CD8-positive, alpha-beta memory T cell (primary cell): Measurements from ENCODE around the gene CDIP1. TPM values are rescaled to one million over a fixed set of nuclear protein-coding genes. Genes with fewer than 3 reads are reported as not detected.

Experiments used
- CTCF ChIA-PET: fragments of 350-600 bp; sonication (Branson Sonifier 250); formaldehyde crosslinking; loops from one replicate; lab custom pipeline; 2021; ENCODE audit warnings: antibody characterized with exemption; lab: Charles Lee
- POLR2A ChIA-PET: fragments of 350-600 bp; sonication (Branson Sonifier 250); formaldehyde crosslinking; loops from one replicate; lab custom pipeline; 2021; ENCODE audit warnings: antibody characterized with exemption; lab: Charles Lee
- DNase-seq, 5 donors: peaks; one replicate each; pipeline versions ENCODE4 v3.0.0 to v3.0.0-alpha.2; 2020 to 2022; ENCODE audit warnings: mixed read lengths in 1 of 5
- H3K27ac ChIP-seq: one replicate; pipeline ENCODE4 v1.7.0; 2013; ENCODE audit warnings: low read depth, mild to moderate bottlenecking, low read length, moderate library complexity
- H3K27me3 ChIP-seq: 2 replicates; pipeline ENCODE4 v1.7.0; 2013; ENCODE audit warnings: low read length, mild to moderate bottlenecking; ENCODE audit not compliant: insufficient read depth, poor library complexity, severe bottlenecking
- H3K36me3 ChIP-seq: 2 replicates; pipeline ENCODE4 v1.7.0; 2013; ENCODE audit warnings: mild to moderate bottlenecking, low read length, moderate library complexity; ENCODE audit not compliant: insufficient read depth
- H3K4me1 ChIP-seq: 2 replicates; pipeline ENCODE4 v1.7.0; 2013; ENCODE audit warnings: mild to moderate bottlenecking, low read length, moderate library complexity; ENCODE audit not compliant: insufficient read depth
- H3K4me3 ChIP-seq: 2 replicates; pipeline ENCODE4 v1.7.0; 2013; ENCODE audit warnings: mild to moderate bottlenecking, low read length
- H3K9me3 ChIP-seq: 2 replicates; pipeline ENCODE4 v1.7.0; 2013; ENCODE audit warnings: mild to moderate bottlenecking, low read length
- H3K27ac Mint-ChIP-seq, 8 donors: one replicate each; pipeline ENCODE4 v1.8.0; 2020 to 2021; ENCODE audit warnings: mixed read lengths in 8 of 8, mild to moderate bottlenecking in 6 of 8, inconsistent platforms in 3 of 8, moderate library complexity in 3 of 8
- H3K27me3 Mint-ChIP-seq, 2 donors: one replicate each; pipeline ENCODE4 v1.8.0; 2020 to 2021; ENCODE audit warnings: mixed read lengths in 2 of 2, mild to moderate bottlenecking in 1 of 2, moderate library complexity in 1 of 2
- H3K36me3 Mint-ChIP-seq, 3 donors: one replicate each; pipeline ENCODE4 v1.8.0; 2020 to 2021; ENCODE audit warnings: mixed read lengths in 3 of 3, inconsistent platforms in 1 of 3, mild to moderate bottlenecking in 1 of 3
- H3K4me1 Mint-ChIP-seq, 3 donors: one replicate each; pipeline ENCODE4 v1.8.0; 2020 to 2021; ENCODE audit warnings: mixed read lengths in 3 of 3, inconsistent platforms in 1 of 3, mild to moderate bottlenecking in 1 of 3
- H3K4me3 Mint-ChIP-seq, 7 donors: one replicate each; pipeline ENCODE4 v1.8.0; 2020 to 2021; ENCODE audit warnings: mixed read lengths in 7 of 7, mild to moderate bottlenecking in 6 of 7, moderate library complexity in 4 of 7, inconsistent platforms in 2 of 7
- H3K9me3 Mint-ChIP-seq, 5 donors: one replicate each; pipeline ENCODE4 v1.8.0; 2020 to 2022; ENCODE audit warnings: mixed read lengths in 5 of 5, mild to moderate bottlenecking in 3 of 5, moderate library complexity in 2 of 5, inconsistent platforms in 1 of 5
- polyA plus RNA-seq: library from polyadenylated mRNA; unstranded; fragments of 300-500 nt; fragmentation: Illumina TruSeq; gene quantifications from one replicate; pipeline ENCODE4 v1.2.3, GENCODE V29; 2021
- total RNA-seq, 2 experiments: library from RNA; stranded (reverse); gene quantifications; one replicate each; pipeline ENCODE4 v1.2.3, GENCODE V29; 2021

CDIP1 gene
- total and polyA plus RNA-seq, 3 experiments from 2014 or later = 21.8 to 32.1 (median 28.4) TPM

DNA sequence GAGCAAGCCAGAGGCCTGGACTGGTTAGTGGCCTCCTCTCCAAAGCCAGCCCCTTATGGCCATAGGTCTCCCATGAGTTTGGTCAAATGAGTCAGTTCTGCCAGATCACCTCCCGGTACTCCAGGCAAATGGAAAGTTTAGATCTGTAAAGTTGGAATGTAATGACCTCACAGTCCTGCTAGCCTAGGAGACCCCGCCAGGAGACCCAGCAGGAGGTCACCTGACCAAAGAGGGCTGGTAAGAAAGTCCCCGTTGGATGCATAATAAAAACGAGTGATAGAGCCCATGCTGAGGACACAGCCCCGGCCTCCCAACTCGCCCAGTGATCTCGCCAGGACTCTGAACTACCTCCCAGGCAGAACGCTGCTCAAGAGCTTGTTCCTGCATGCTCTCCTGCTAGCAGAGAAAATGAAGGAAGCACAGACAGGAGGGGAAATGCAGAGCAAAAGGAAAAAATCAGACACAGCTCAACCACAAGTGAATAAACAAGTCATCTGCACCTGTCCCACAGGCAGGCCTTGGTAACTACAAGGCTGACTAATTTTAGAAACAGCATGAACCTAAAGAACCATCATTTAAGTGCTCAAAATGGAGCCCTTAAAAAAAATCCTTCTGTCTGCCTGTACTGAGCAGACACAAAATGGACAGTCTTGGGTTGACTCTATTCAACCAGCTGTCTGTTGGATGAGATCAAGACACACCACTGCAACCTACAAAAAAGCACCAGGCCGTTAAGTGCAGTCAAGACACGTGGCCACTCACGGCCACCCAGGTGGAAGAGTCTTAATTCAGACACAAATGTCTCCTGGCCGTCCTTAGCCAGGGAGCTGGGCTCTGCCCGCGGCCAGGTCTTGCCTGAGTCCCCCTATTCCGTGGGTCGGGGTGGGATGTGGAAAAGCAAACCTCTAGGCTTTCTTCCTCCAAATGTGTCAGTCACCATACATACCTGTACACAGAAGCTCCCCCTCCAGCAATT is 9.2 kb downstream of the CDIP1 start:
- Mint-ChIP-seq H3K4me3 (peak overlapping the region in 6 of 7 donors; percentile 6 to 81 (median 34)), H3K36me3 (peaks cover 0 to 15% (median 8%) of the 10 kb centered on the region in 3 donors), H3K4me1 (peaks cover 22 to 51% (median 31%) of the 10 kb centered on the region in 3 donors), H3K27ac (peak overlapping the region; percentile 17 to 91 (median 80)), H3K9me3 (no peaks in the 10 kb centered on the region), H3K27me3 (no peaks in the 10 kb centered on the region)
- DNase-seq = peak in 1 of 5 donors; percentile 35
- POLR2A ChIA-PET = interaction anchor here (0.7 to 1.8 kb wide), 2 partner anchors 9 to 19 kb away, joined by 5 to 14 read pairs; partner anchors contain the start of gene CDIP1
- H3K4me3 ChIP-seq = no peak overlapping the region
- CTCF ChIA-PET = interaction anchor here (0.7 to 1.5 kb wide), 3 partner anchors 15 to 171 kb away, joined by 3 to 6 read pairs (median 3); no protein-coding TSS in a partner anchor
- no peaks in the 10 kb centered on the region for H3K9me3 ChIP-seq
- H3K27me3 ChIP-seq = no peaks in the 10 kb centered on the region
- peaks cover 27% of the 10 kb centered on the region for H3K4me1 ChIP-seq
- H3K27ac ChIP-seq = no peak overlapping the region
- H3K36me3 ChIP-seq = no peaks in the 10 kb centered on the region

DNA sequence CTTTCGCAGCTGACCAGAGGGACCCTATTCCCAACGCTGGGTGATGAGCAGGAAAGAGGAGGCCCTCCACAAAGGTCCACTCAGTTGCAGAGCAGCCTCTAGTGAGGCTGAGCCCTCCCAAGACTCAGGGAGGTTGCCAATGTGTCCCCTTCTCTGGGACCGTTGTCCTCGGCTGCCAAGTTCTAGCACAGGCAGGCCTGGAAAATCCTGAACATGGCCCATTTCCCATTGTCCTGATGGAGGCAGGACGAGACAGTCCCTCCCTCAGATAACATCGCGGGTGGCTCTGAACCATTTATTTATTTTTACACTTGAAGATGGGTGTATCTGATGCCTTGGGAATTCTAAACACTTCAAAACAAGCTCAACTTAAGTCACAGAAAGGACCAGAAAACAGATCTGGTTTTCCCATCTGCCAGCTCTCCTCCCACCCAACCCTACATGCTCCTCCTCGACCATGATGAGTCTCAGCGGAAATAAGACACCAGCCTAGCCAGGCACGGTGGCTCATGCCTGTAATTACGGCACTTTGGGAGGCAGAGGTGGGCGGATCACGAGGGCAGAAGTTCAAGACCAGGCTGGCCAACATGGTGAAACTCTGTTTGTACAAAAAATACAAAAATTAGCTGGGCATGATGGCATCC is 12.8 kb downstream of the CDIP1 start:
- H3K36me3 Mint-ChIP-seq = peaks cover 0 to 21% (median 0%) of the 10 kb centered on the region in 3 donors
- ChIA-PET POLR2A (no interaction called here), CTCF (interaction anchor here (1.7 kb wide), 2 partner anchors 19 to 23 kb away, joined by 4 to 5 read pairs; no protein-coding TSS in a partner anchor)
- Histone ChIP-seq H3K36me3 (peaks cover 4% of the 10 kb centered on the region), H3K27me3 (no peaks in the 10 kb centered on the region), H3K4me3 (no peak overlapping the region), H3K4me1 (peaks cover 23% of the 10 kb centered on the region), H3K9me3 (no peaks in the 10 kb centered on the region), H3K27ac (no peak overlapping the region)
- no peaks in the 10 kb centered on the region for H3K27me3 Mint-ChIP-seq
- no peak overlapping the region for H3K4me3 Mint-ChIP-seq
- DNase-seq = no peak
- no peaks in the 10 kb centered on the region for H3K9me3 Mint-ChIP-seq
- no peak overlapping the region for H3K27ac Mint-ChIP-seq
- H3K4me1 Mint-ChIP-seq = peaks cover 18 to 33% (median 23%) of the 10 kb centered on the region in 3 donors

DNA sequence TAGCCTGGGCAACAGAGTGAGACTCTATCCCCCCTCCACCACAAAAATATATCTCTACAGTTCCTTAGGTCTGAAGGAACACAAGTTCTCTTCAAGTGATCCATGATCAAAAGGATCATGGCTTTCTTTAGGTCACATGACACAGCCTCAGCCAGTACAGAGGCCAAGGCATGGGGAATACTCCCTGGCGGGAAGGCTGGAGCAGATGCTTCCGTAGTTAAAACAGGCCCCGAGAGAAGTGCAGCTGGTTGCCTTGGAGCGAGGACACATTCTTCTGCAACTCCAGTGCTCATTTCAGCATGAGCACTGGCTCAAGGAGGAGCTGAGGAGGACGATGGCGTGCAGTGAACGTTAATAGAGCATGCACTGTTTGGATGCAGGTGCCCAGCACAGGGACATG is 13.5 kb downstream of the CDIP1 start:
- Mint-ChIP-seq H3K9me3 (no peaks in the 10 kb centered on the region), H3K36me3 (peaks cover 0 to 22% (median 0%) of the 10 kb centered on the region in 3 donors), H3K27me3 (no peaks in the 10 kb centered on the region), H3K27ac (no peak overlapping the region), H3K4me3 (no peak overlapping the region), H3K4me1 (peaks cover 18 to 34% (median 23%) of the 10 kb centered on the region in 3 donors)
- no peaks in the 10 kb centered on the region for H3K9me3 ChIP-seq
- DNase-seq = no peak
- peaks cover 4% of the 10 kb centered on the region for H3K36me3 ChIP-seq
- ChIA-PET POLR2A (no interaction called here), CTCF (interaction anchor here (1.7 kb wide), 1 partner anchor 24 kb away, joined by 5 read pairs; no protein-coding TSS in a partner anchor)
- H3K27ac ChIP-seq = no peak overlapping the region
- H3K4me3 ChIP-seq = no peak overlapping the region
- no peaks in the 10 kb centered on the region for H3K27me3 ChIP-seq
- peaks cover 22% of the 10 kb centered on the region for H3K4me1 ChIP-seq

DNA sequence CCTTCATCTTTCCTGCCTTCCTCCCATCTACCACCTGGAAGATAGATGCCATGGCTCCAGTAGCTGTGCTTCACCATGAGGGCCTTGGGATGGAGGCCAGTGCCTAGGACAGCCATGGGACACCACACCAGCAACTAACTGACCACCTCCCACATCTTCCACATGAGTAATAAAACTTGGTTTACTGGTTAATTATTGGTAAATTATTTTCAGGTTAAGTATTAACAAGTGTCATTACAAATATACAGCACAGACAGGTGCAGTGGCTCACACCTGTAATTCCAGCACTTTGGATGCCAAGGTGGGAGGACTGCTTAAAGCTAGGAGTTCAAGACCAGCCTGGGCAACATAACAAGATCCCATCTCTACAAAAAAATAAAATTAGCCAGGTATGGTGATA is 14.0 kb downstream of the CDIP1 start:
- no peaks in the 10 kb centered on the region for H3K27me3 Mint-ChIP-seq
- H3K4me1 Mint-ChIP-seq = peaks cover 14 to 32% (median 22%) of the 10 kb centered on the region in 3 donors
- H3K36me3 Mint-ChIP-seq = peaks cover 0 to 21% (median 0%) of the 10 kb centered on the region in 3 donors
- Histone ChIP-seq H3K9me3 (no peaks in the 10 kb centered on the region), H3K27me3 (no peaks in the 10 kb centered on the region), H3K4me3 (no peak overlapping the region), H3K36me3 (peaks cover 4% of the 10 kb centered on the region), H3K4me1 (peaks cover 17% of the 10 kb centered on the region), H3K27ac (no peak overlapping the region)
- no peak overlapping the region for H3K4me3 Mint-ChIP-seq
- ChIA-PET CTCF (interaction anchor here (0.8 kb wide), 1 partner anchor 99 kb away, joined by 3 read pairs; no protein-coding TSS in a partner anchor), POLR2A (no interaction called here)
- peak overlapping the region in 1 of 8 donors; percentile 45 for H3K27ac Mint-ChIP-seq
- DNase-seq = no peak
- no peaks in the 10 kb centered on the region for H3K9me3 Mint-ChIP-seq

DNA sequence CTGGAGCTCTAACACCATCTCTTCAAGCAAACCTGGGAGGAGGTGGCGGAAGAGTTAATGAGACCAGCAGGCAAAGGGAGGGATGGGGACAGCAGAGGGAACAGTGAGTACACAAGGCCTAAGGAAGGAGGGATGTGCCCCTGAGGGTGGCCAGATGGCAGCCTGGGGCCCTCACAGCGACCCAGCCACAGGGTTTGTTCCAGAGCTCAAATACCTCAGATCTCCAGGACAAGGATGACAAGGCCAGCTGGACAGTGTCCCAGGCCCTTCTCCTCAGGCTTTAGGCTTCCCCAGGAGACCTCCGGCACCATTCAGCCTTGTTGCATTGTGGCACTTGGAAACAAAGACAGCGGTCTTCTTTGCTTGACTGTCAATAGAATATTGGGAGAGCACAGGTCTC is 14.9 kb downstream of the CDIP1 start:
- H3K4me1 Mint-ChIP-seq = peaks cover 10 to 25% (median 15%) of the 10 kb centered on the region in 3 donors
- H3K36me3 Mint-ChIP-seq = peaks cover 0 to 20% (median 0%) of the 10 kb centered on the region in 3 donors
- no peaks in the 10 kb centered on the region for H3K9me3 Mint-ChIP-seq
- no peaks in the 10 kb centered on the region for H3K27me3 Mint-ChIP-seq
- Histone ChIP-seq H3K4me3 (no peak overlapping the region), H3K36me3 (peaks cover 4% of the 10 kb centered on the region), H3K27me3 (no peaks in the 10 kb centered on the region), H3K4me1 (peaks cover 9% of the 10 kb centered on the region), H3K27ac (no peak overlapping the region), H3K9me3 (no peaks in the 10 kb centered on the region)
- ChIA-PET CTCF (interaction anchor here (0.8 to 1.4 kb wide), 3 partner anchors 25 to 100 kb away, joined by 3 to 5 read pairs (median 3); no protein-coding TSS in a partner anchor), POLR2A (no interaction called here)
- no peak overlapping the region for H3K4me3 Mint-ChIP-seq
- DNase-seq = no peak
- peak overlapping the region in 1 of 8 donors; percentile 71 for H3K27ac Mint-ChIP-seq

DNA sequence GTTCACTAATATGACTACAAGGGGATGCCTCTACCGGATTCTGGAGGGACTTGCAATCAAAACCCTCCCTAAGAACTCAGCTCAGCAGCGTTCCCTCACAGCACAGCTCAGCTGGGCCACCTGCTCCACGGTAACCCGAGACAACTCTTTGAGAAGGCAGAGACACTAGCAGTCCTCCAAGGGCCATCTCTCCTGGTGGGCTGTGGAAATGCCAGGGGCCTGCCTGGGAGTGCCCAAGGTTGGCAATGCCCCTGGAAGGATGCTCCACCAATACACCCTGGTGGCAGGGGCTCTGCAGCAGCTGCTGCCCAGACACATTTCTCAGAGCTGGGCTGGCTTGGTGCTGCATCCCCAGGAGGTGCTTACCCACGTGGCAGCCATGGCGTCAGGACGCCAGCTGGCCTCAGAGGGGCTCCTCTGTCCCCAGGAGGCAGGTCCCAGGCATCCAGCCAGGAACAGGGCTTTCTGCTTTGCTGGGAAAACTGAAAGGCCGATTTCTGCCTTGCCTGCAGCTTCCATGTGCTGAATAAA is 16.5 kb downstream of the CDIP1 start:
- H3K4me1 Mint-ChIP-seq = peaks cover 12 to 23% (median 14%) of the 10 kb centered on the region in 3 donors
- Histone ChIP-seq H3K9me3 (no peaks in the 10 kb centered on the region), H3K4me1 (peaks cover 5% of the 10 kb centered on the region), H3K27me3 (no peaks in the 10 kb centered on the region), H3K27ac (no peak overlapping the region), H3K4me3 (no peak overlapping the region), H3K36me3 (peaks cover 4% of the 10 kb centered on the region)
- H3K9me3 Mint-ChIP-seq = no peaks in the 10 kb centered on the region
- peaks cover 0 to 20% (median 0%) of the 10 kb centered on the region in 3 donors for H3K36me3 Mint-ChIP-seq
- DNase-seq = no peak
- CTCF ChIA-PET = no interaction called here
- H3K4me3 Mint-ChIP-seq = no peak overlapping the region
- peak overlapping the region in 3 of 8 donors; percentile 45 to 72 (median 61) for H3K27ac Mint-ChIP-seq
- no peaks in the 10 kb centered on the region for H3K27me3 Mint-ChIP-seq
- POLR2A ChIA-PET = interaction anchor here (0.6 kb wide), 1 partner anchor 212 kb away, joined by 4 read pairs; the partner anchor contains the start of genes ANKS3 and DNAAF8

DNA sequence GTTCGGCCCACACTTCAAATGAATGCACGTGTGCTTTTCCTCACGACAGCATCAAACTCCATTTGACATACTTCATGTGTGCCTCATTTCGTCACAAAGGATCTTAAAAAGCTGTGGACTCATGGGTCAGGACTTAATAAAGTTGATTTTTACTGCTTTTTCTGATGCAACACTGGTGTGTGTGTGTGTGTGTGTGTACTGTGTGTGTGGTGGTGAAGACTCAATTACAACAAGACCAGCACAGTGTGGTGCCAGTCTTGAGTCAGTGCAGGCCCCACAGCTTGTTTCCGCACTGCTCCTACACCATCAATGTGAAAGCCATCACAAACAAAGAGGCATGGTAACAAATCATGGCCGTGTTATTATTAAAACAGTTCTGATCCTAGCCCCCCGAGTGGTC is 17.7 kb downstream of the CDIP1 start:
- Histone ChIP-seq H3K4me3 (no peak overlapping the region), H3K27ac (no peak overlapping the region), H3K4me1 (peaks cover 4% of the 10 kb centered on the region), H3K27me3 (no peaks in the 10 kb centered on the region), H3K9me3 (no peaks in the 10 kb centered on the region), H3K36me3 (peaks cover 4% of the 10 kb centered on the region)
- no peaks in the 10 kb centered on the region for H3K27me3 Mint-ChIP-seq
- H3K4me1 Mint-ChIP-seq = peaks cover 21 to 31% (median 22%) of the 10 kb centered on the region in 3 donors
- CTCF ChIA-PET = interaction anchor here (1.0 to 1.3 kb wide), 2 partner anchors 14 to 35 kb away, joined by 3 to 4 read pairs; no protein-coding TSS in a partner anchor
- peaks cover 0 to 20% (median 0%) of the 10 kb centered on the region in 3 donors for H3K36me3 Mint-ChIP-seq
- no peak overlapping the region for H3K4me3 Mint-ChIP-seq
- H3K27ac Mint-ChIP-seq = peak overlapping the region in 3 of 8 donors; percentile 26 to 54 (median 38)
- no peaks in the 10 kb centered on the region for H3K9me3 Mint-ChIP-seq
- POLR2A ChIA-PET = no interaction called here
- no peak for DNase-seq
